Inflammatory macrophage treated with lipopolysaccharide for 4 hours (primary cell): Measurements from ENCODE around the gene NAA11.

Experiments
- DNase-seq: peaks from one replicate; pipeline ENCODE4 v3.0.0-alpha.2; 2020

NAA11 gene

DNA sequence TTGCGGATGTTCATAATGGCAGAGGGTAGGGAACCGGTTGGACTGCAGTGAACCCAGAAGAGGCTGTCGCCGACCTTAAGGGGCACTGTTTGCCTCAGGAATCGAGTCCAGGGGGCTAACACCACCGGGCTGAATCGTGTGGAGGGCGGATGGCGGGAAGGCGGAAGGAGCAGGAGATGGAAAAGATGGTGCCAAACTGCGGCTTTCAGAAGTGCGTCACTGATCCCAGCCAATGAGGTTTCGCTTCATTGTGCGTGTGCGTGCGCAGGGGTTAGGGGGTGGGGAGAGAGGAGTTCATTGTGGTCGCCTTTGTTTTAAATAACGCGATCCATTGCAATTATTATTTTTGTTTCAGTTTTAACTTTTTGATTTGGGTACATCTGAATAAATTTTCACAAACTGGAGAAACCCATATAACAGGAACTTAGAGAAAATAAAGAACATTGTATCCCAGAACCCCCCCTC lies at the start of gene NAA11:
Gene NAA11 (minus strand): TSS at position 198 of the 465 bp plus-strand sequence. CDS start 184 bp downstream, at position 14.
- no peak for DNase-seq

DNA sequence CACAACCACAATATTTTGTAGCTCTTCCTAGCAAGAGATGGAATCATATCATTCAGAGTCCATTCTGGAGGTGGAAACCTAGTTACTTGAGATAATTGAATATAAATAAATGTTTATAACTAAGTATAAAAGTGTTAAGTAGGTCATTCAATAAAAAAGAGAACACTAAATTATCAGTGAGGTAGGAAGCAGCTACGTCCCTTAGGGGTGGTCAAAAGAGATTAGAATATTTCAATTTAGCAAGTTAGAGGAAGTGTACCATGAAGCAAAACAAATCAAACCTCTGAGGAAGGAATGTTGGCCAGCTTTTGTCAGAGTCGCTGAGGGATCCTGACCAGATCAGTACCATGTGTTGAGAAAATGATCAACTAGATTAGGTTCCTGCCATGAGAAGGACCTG lies 44.2 kb upstream of the NAA11 start:
- DNase-seq, result no peak

DNA sequence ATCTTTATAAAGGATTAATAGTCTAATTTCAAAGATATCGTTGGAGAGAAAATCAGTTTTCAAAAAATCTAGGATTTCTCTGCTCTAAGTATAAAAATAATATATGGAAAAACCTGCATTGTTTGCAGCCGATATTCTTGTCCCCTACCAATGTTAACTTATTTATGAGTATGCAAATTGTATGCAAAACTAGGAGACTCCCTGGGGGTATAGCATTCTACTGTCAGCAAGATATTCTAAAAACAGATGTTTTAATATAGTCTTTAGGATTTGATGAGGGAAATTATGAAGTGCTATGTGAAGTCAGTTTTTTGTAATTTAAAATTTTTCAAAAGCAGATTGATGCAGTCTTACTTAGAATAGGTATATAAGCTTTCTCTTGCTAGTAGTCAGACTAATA lies 41.2 kb upstream of the NAA11 start:
- no peak for DNase-seq

DNA sequence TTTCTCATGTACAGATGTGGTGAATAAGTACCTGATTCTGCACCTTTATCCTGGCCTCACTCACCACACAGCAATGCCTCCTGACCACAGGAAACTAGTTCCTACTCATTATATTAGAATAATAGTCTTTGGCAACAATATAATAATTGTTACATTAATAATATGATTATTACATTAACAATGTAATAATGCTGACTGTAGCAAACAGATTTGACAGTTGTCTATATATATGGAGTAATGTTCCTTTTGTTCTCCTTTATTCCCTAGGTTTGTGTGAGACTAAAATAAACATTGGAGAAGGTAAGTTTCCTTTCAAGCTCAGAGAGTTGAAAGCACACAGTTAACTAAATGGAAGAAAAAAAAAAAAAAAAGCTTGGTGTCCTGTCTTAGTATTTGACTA lies 40.6 kb upstream of the NAA11 start:
- no peak for DNase-seq

DNA sequence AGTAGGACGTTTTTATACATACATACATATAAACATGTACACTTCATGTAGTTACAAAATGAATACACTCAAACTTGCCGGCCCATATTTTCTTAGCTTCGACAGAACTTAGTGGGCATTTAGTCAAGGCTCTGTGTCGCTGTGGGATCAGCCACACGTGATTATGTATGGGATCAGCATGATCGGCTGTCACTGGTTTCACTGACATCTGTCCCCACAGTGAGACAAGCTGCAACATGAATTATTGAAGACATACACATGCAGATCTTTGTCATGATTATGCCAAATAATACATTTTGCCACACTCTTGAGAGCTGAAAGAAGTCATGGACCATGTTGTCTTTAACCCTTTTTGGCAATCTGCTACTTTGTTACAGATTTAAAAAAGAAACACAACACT lies 38.2 kb upstream of the NAA11 start:
- no peak for DNase-seq

DNA sequence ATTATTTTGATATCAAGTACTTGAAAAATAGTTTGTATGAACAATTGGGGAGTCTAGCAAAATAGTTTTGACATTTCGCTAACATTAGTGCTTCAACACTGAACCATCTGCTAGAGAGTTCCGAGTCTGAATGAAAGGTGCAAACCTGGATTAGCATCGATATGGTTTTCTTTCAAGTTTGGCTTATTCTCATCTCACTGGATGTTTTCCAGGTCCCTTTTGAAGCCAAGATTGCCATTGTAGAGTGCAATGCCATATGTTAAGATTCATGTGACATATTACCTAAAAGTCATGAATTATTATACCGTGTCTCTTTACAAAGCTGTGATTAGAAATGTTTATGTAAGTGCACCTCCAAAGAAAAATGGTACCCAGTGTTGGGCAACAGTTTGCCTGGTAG lies 36.8 kb upstream of the NAA11 start:
- no peak for DNase-seq

DNA sequence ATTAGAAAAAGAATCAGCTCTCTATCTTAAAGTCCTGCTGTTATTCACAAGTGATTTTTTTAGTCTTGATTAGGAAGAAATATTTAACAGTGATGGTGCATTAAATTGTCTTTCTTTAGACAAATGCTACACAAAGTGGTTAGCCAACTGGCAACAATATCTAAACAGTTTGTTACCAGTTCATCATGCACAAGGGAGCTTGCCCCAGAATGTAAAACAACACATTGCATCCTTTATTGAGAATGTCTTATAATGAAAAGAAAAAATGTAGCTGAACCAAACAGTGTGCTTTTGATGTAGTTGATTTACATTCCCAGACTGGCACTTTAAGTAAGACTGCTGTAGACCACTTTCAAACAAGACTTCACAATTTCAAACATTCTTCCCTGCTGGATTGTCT lies 34.1 kb upstream of the NAA11 start:
- DNase-seq, result no peak

DNA sequence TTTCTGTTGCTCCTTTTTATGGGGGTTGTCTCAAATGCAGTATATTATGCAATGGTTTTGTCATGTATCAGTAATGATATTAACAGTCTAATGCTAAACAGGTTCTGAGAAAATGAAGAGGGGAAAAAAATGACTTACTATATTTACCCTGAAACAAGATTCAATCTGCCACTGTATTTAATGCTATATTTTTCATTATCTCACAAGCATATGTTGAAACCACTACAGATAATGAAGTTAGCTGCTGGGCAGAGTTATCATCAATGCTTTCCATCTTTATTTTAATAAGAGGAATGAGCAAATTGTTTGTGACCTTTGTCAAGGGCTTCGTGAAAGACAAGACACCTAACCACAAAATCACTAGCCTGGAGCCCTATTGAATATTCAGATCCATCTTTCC lies 32.6 kb upstream of the NAA11 start:
- no peak for DNase-seq

DNA sequence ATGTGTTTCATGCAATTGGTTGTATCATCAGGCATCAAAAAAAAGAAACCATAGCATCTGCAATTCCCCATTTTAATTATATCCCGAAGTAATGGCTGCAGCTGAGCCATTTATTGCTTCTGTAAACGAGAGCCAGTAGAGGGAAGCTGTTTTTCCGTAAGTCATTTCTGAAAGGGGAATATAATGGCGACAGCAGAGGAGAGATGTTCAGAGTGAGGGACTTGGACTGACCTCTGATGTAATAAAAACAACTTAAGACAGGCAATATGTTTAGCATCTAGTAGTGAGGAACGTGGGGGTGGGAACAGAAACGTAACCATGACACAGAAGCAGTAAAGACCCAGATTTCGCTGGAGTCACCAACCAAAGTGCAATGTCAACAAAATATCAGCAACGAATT lies 31.5 kb upstream of the NAA11 start:
- no peak for DNase-seq

DNA sequence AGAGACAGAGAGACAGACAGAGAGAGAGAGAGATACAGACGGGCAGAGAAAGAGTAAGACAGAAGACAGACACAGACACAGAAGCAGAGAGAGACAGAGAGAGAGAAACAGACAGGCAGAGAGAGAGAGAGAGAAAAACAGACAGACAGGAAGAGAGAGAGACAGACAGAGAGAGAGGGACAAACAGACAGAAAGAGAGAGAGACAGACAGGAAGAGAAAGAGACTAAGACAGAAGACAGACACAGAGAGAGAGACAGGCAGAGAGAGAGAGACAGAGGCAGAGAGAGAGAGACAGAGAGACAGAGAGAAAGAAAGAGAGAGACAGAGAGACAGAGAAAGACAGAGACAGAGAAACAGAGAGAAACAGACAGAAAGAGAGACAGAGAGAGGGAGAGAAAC lies 27.2 kb upstream of the NAA11 start:
- DNase-seq, result no peak

DNA sequence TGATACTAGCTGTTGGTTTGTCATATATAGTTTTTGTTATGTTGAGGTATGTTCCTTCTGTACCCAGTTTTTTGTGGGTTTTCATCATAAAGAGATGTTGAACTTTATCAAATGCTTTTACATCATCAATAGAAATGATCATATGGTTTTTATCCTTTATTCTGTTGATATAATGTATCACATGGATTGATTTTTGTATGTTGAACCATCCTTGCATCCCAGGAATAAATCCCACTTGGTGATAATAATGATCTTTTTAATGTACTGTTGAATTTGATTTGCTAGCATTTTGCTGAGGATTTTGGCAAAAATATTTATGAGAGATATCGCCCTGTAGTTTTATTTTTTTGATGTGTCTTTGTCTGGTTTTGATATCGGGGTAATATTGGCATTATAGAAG lies 22.5 kb upstream of the NAA11 start:
- DNase-seq, result no peak

DNA sequence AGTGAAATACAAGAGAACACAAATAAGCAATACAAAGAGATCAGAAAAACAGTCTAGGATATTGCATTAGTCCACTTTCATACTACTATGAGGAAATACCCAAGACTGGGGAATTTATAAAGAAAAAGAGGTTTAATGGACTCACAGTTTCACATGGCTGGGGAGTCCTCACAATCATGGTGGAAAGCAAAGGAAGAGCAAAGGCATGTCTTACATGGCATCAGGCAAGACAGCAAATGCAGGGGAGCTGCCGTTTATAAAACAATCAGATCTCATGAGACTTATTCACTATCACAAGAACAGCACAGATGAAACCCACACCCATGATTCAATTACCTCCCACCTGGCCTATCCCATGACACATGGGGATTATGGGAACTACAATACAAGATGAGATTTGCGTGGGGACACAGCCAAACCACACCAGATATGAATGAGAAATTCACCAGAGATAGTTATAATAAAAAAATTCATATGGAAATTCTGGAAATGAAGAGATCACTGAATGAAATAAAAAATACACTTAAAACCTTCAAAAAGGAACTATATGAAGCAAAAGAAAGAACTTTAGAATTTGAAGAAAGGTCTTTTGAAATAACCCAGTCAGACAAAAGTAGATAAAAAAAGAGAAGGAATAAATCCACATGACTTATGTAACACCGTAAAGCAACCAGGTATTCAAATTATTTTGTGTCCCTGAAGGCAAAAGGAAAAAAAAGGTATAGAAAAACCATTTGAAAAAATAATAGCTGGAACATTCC lies 16.2 kb upstream of the NAA11 start:
- DNase-seq, result no peak

DNA sequence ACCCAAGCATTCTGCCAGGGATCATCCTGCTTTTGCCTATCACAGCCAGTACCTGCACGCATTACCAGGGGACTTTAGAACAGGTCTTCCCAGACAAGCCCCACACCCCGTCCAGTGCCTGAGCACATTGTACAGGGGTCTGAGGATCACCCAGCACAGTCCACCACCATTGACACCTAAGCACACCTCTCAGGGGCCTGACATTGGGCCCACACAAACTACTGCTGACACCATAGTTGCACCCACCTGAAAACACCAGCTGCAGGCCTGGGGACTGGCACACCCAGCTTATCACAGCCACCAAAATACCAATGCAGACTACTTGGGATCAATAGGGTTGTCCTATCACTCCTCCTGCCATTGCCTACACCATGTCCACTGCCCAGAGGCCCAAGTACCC lies 14.7 kb upstream of the NAA11 start:
- DNase-seq, result no peak

DNA sequence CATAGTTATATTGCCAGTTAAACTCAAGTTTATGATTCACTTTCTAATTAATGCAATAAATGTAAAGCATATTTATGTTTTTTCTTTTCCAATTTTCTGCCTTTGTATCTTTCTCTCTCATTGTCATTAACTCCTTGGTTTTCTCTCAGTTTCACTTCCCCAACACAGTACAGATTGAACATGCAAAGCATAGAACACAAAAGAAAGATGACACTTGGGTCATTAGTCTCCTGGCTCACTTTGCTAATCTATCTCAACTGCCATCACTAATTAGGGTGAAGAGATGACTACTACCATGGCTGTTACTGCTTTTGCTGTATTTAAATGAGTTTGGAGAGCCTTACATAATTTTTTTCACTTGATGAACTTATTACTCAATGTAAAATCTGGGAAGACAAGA lies 12.3 kb upstream of the NAA11 start:
- no peak for DNase-seq

DNA sequence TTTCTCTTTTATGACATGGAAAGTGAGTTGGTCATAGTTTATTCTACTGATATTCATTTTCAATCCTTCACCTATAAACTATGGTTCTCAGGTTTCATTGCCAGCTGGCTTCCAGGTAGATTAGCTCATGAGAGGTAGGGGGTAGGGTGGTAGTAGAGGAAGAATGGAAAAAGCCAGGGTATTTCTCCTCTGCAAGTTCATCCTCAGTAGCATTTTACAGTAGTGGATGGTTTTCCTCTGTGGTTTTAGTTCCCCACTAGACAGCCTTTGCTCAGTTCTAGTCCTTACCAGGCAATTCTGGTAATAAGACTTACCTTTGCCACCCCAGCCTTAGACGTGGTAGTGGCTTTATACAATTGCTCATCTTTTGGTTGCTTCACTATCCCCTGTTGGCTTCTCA lies 8.9 kb upstream of the NAA11 start:
- no peak for DNase-seq

DNA sequence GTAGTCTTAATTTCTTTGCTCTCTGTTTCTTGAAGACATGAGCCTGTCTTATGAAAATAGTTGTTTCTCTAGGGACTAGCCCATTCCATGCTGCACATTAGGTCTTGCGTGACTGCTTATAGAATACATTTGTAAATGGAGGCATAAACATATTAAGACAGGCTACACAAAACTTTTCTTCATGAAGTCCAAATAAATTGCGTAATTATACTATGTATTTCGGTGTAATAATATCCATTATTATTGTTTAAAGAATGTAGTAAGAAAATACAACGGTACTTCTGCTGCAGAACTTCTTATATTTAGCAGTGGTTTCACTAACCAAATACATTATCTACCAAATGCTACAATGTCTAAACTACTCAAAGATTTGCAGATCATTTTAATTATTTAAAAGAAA lies 8.5 kb upstream of the NAA11 start:
- no peak for DNase-seq

DNA sequence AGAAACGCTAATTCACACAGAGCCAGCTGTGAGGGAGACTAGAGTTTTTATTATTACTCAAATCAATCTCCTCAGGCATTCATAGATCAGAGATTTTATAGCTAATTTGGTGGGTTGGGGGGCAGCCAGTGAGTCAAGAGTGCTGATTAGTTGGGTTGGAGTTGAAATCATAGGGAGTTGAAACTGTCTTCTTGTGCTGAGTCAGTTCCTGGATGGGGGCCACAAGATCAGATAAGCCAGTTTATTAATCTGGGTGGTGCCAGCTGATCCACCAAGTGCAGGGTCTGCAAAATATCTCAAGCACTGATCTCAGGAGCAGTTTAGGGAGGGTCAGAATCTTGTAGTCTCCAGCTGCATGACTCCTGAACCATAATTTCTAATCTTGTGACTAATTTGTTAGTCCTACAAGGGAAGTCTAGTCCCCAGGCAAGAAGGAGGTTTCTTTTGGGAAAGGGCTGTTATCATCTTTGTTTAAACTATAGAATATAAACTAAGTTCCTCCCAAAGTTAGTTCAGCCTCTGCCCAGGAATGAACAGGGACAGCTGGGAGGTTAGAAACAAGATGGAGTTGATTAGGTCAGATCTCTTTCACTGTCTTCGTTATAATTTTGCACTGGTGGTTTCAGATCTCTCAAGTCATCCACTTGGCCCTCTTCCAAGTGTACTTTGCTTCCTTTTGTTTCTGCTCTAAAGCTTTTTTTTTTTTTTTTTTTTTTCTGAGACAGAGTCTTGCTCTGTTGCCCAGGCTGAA lies 5.4 kb upstream of the NAA11 start:
- no peak for DNase-seq

DNA sequence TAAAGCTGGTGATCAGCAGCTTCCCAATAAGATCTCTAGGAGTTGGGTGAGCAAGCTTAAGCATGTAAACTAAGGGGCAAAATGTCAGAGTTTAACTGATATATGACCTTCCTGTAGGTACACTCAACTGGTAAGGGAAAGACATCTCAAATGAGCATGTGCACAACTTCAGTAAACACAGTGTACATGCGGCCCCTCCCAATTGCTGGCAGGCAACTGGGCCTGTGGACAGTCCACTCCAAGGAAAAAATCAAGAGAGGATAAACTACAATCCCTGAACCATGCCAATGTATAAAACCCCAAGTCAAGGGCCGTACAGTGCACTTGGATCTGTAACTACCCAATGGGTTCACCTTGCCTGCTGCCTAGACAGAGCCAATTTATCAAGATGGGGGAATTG lies 4.9 kb upstream of the NAA11 start:
- no peak for DNase-seq

DNA sequence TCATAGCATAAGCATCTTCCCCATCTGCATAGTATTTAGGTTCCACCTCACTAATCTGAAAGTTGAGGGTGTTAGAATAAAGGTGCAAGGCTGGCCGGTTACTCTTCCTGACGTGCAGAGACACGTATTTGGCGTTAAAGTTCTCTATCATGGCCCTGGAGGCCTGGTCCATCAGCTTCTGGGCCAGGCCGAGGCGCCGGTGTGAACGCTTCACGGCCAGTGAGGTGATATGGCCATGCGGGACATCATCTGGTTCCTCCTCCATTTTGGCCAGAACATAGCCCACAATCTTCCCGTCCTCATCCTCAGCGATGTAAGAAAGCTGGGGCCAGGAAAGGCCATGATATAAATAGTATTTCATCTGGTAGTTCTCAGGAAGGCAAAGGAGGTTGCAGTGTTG lies 425 bp downstream of the NAA11 start:
- DNase-seq, result no peak

DNA sequence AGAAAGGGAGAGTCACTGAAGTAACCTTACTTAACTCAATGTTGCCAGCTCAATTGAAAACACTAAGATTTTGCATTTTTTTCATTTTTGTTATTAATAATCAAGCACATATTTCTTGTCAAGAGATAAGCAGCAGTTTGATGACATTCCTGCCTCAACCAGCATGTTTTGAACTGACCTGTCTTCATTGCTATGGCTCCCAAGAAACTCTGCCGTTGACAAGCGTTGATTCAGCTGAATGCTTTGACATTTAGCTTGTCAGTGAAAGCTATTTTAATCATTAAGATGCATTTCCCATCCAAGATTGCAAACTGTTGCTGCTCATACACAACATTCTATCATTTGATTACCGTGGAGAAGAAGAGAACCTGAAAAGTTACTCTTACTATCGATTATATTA lies 5.9 kb downstream of the NAA11 start:
- no peak for DNase-seq

DNA sequence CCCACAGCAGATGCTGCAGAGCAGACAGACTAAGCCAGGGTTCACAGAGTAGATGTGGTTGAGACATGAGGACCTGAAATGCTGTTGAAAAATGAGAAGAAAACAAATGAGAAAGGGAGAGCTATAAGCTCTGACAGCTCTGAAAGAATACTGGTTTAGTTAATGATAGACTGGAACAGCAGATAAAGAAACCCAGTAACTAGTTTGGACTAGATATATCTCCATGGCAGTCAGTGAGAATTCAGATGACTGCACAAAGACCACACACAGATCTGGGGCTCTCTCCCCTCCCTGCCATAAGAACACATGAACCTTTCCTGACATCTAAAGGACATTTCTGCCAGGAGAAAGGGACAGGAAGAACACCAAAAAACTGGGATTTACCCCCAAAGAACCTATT lies 8.2 kb downstream of the NAA11 start:
- DNase-seq, result no peak

DNA sequence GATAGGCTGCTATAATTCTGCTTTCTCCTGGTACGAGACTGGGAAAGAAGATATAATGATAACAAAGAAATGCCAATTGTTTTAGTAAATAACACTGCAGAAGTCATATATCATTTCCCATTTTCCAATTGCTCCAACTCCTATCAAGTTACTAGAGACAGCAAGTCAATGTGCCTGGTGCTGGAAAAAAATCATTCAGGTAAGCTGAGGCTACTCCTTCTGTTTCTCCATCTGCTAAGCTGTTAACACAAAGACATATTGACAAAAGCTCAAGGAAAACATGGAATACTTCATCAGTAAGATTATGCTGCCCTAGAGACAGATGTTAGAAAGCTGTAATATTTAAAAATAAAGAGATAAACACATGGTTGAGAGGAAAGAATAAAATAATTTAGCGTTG lies 10.0 kb downstream of the NAA11 start:
- DNase-seq, result no peak

DNA sequence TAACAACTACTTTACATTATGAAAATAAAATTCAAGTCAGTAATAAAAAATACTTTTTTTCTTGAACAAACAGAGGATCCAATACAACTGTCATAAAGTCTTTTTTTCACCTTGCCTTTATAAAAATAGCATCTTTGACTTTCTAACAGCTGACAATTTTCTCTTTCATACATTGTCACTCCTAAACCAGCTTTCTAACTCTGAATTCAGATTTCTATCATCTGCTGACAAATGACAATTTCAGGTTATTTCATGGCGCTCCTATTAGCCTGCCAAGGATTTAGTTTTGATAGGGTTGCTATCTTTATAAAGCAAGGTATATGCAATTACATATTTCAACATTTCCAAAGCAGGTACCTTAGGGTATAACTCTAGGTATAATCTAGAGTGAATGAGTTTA lies 14.6 kb downstream of the NAA11 start:
- no peak for DNase-seq

DNA sequence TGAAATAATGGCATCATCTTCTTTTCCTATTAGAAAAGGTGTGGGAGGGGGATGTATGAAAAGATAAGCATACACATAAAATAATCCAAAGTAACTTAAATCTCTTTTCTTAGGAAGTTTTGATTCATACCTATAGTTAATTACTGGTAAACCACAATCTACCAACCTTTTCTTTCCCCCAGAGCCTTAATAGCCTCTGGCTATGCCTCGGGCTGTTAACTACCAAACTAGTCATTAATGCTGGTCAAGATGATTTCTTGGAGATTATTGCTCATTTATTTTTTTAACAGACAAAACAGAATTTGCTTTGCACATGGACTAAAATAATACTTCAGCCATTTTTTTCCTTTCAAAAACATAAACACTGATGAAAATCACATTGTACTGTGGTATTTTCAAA lies 16.9 kb downstream of the NAA11 start:
- no peak for DNase-seq

DNA sequence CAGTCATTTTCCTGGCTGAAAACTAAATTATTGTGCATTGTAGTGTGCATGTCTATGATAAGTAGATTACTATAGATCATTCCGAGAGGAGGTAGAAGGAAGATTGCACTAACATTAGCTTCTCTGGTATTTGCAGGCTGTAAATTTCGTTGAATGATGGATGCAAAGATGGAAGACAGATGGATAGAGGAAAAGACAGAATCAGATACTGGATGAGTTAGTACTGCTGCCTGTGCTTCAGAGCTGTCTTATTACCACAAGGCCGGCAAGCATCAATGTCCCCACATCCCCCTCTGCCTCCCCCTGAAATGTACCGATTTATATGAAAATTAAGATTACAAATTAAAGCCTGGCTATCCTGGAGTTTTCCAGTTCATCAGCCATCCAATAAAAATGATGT lies 17.7 kb downstream of the NAA11 start:
- no peak for DNase-seq
